GM19455 (cell line): ENCODE data around the gene RAD54L.

ENCODE experiments used
- ATAC-seq: cut with Tn5 transposase; IDR thresholded peaks from one replicate; pipeline ENCODE4 v1.9.1; 2021; ENCODE audit not compliant: unreplicated experiment

RAD54L gene

DNA sequence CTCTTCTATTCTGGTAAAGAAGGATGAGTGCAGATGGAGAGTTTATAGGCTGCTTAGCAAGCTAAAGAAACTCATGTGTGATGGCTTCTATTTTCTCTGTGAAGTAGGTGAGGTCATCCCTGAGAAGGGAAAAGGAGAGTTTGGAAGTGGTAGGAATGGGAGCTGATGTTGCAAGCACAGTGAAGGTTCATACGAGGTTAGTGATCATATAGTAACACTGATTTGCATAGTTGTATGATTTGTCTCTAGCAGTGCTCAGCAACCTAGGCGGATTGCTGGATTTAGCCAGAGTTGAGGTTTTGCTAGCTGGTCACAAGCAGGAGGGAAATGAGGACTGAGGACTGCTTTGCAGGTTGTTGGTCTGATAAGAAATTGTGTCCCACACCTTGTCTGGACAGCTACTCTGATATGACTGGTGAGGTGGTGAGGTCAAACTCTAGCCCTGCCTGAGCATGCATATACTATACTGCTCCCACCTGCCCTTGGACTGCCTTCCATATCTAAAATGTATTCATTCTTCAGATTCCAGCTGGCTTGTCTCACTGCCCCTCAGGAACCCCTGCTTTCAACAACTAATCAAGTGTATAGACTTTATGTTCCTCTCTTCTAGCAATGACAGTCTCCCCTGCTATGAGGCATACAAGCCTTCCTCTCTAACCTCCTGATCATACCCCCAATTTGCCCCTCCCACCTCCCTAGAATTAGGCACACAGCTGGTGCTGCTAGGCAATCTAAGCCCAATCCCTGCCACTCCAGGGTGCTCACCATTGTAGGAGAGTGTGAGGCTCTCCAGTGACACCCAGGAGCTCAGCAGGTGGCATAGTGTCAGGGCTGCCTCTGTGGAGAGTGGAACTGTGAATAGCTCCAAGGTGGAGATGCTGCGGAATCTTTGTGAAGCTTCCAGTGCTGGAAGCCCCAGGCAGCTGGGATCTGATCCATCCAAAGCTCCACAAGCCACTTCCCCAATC is 37.3 kb downstream of the RAD54L start:
- ATAC-seq: no peak

GRCh38 chr1:46285730-46286477 is 38.3 kb downstream of the RAD54L start:
- ATAC-seq: no peak

- no peak for ATAC-seq
Measured at GRCh38 chr1:46288485-46289133, 41.0 kb downstream of the RAD54L start.

- no peak for ATAC-seq
Measured at GRCh38 chr1:46289134-46289494, 41.6 kb downstream of the RAD54L start.

DNA sequence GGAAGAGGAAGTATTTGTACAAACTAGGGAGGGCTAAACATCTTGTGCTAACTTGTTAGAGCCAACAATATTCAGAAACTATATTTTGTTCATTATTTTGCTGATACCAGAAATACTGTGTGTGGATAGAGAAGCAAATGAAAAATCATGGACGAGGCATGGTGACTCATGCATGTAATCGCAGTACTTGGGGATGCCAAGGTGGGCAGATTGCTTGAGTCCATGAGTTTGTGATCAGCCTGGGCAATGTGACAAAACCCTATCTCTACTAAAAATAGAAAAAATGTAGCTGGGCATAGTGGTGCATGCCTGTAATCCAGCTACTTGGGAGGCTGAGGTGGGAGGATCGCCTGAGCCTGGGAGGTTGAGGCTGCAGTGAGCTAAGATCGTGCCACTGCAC is 42.4 kb downstream of the RAD54L start:
- ATAC-seq: no peak

DNA sequence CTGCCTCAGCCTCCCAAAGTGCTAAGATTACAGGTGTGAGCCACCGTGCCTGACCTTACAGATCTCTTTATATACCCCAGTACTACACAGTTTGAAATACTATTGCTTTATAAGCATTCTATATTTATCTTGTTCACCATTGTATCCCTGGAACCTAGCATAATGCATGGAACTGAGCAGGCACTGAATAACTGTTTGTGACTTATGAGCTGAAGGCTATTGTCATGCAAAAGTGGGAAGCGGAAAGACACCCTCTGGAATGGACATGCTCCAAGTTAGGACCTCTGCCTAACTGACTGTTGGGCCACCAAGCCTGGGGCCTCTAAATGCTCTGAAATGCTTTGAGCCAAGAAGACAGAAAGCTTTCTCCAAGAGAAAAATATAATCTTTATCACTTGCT is 47.7 kb downstream of the RAD54L start:
- ATAC-seq: no peak

GRCh38 chr1:46298387-46298786 is 50.8 kb downstream of the RAD54L start:
- ATAC-seq: no peak

DNA sequence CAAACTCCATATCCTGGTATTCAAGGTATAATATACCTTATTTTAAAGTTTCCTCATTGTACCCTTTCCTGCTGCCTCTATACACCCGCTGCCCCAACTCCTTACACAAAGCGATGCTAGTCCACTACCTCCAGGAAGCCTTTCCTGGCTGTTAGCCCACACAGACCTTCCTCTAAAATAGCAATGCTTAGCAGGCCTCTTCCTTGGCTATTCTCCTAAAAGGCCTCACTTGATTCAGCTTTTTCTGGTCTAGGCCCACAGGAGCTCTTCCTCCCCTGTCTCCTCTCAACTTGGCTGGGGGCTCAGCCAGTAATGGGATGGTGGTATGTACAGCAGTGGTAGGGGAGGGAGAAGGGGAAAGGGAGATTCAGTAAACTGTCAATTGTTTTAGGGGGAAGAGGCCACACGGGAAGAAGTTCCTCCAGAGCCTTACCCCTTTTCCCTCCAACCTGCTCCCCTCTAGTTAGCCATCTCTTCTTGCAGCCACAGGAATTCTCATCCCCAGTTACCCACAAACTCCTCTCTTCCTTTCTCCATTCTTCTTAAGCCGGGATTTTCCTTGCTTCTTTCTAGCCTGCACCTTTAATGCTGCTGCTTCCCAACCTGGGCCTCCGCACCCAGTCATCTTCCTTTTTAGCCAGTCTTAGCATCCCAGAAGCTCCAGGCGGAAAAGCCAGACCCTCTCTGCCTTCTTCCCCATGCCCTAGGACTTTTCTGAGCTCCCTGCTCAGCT is 53.3 kb downstream of the RAD54L start:
- ATAC-seq: no peak

GRCh38 chr1:46301406-46301807 is 53.8 kb downstream of the RAD54L start:
- no peak for ATAC-seq

- peak; percentile 30 for ATAC-seq
Measured at GRCh38 chr1:46301808-46302640, 54.5 kb downstream of the RAD54L start.

GRCh38 chr1:46302641-46303037 is 55.1 kb downstream of the RAD54L start:
- ATAC-seq: peak; percentile 7

- ATAC-seq: peak; percentile 68
Measured at GRCh38 chr1:46303038-46303871, 55.7 kb downstream of the RAD54L start, which contains the start of the genes LRRC41 and UQCRH. TSS of gene LRRC41 (minus strand) at chr1:46303616. CDS start at chr1:46303322, 294 bp downstream. TSS of gene UQCRH (plus strand) at chr1:46303698. CDS start at chr1:46303767, 69 bp downstream.

- peak; percentile 1 for ATAC-seq
Measured at GRCh38 chr1:46303872-46304326, 56.3 kb downstream of the RAD54L start.

GRCh38 chr1:46306159-46306530 is 58.6 kb downstream of the RAD54L start:
- no peak for ATAC-seq

GRCh38 chr1:46309401-46310159 is 62.0 kb downstream of the RAD54L start:
- ATAC-seq: no peak

DNA sequence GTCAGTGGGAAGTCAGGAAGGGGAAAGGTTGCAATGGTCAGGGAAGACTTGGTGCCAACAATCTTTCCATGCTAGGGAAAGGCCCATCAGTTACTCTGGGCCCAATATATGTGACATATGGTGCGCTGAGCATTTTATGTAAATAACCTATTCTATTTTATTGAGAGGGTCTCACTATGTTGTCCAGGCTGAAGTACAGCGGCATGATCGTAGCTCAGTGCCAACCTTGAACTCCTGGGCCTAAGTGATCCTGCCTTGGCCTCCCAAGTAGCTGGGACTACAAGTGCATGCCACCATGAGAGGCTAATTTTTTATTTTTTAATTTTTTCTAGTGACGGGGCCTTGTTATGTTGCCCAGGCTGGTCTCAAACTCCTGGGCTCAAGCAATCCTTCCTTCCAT is 62.8 kb downstream of the RAD54L start:
- no peak for ATAC-seq

DNA sequence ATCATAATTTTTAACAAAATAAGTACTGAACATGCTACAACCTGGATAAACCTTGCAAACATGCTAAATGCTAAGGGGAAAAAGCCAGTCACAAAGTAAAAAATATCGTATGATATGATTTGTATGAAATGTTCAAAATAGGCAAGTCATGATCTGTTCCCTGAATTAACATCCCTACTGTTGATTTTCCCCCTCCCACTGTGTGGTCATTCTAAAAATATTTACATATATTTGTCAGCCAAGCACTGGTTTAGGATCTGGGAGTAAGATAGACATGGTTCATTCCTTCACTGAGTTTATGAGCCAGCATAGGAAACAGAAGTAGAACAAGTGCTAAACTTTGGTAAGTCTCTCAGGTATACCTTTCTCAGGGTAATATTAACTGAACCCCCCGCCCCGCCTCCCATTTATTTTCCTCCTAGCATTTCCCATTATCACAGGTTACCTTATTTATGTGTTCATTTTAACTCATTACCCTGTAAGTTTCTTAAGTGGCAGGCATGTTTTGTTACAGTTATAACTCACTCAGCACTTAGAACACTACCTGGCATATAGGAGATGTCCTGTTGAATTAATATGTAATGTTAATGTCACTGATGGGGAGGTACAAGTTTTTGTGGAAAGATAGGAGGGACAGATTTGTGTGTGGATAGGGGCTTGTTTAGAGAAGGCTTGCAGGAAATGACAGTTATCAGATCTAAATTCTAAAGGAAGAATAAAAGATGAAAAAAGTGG is 68.3 kb downstream of the RAD54L start:
- no peak for ATAC-seq
